GM10847 (cell line): ENCODE results near the gene SH3PXD2A.

Experiments
- POLR2A ChIP-seq: IDR thresholded peaks from 2 replicates; pipeline ENCODE4 v1.6.1; 2011; ENCODE audit not compliant: insufficient read length; ENCODE audit errors: extremely low read depth

Gene SH3PXD2A

DNA sequence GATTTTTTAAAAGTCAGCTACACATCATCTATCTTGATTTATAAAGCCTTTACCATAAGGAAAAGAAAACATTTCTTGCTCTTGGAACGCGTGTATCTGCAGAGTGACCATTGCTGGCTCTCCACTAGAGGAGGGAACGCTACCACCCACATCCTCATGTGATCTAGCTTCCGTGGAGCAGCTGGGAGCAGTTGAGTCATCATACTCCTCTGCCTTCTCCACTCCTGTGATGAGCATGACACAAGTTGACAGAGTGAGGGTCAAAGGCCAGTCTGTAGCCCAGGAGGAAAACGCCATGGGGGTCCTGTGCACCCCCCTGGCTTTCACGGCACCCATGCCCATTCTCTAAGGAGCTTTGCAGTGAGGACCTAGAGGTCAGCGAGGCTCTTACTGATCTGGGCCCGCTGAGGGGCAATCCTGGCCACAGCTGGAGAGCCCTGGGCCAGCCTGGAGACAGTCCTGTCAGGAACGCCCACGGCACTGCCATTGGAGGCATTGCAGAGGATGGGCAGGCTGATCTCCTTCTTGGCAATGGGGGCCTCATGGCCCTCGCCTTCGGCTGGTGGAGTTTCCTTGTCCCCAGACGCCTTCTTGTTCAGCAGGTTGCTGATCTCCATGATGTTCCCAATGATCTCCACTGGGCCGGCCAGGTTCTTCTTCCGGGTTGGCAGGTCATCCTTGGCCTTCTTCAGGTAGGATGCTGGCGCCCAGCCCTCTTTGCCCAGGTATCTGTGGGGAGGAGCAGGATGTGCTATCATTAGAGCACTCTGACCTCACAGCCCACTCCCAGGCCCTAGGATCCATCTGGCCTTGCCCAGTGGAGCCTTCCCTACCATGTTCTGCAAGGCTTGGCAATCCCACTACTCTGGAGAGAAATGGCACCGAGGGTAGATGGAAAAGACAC lies 242.7 kb downstream of the SH3PXD2A start:
- no peak for TF ChIP-seq POLR2A

- no peak for TF ChIP-seq POLR2A
Measured at GRCh38 chr10:103610921-103611511, 244.4 kb downstream of the SH3PXD2A start.

GRCh38 chr10:103610083-103610472 lies 245.3 kb downstream of the SH3PXD2A start:
- no peak for TF ChIP-seq POLR2A

- no peak for TF ChIP-seq POLR2A
Measured at GRCh38 chr10:103609231-103610082, 245.9 kb downstream of the SH3PXD2A start.

DNA sequence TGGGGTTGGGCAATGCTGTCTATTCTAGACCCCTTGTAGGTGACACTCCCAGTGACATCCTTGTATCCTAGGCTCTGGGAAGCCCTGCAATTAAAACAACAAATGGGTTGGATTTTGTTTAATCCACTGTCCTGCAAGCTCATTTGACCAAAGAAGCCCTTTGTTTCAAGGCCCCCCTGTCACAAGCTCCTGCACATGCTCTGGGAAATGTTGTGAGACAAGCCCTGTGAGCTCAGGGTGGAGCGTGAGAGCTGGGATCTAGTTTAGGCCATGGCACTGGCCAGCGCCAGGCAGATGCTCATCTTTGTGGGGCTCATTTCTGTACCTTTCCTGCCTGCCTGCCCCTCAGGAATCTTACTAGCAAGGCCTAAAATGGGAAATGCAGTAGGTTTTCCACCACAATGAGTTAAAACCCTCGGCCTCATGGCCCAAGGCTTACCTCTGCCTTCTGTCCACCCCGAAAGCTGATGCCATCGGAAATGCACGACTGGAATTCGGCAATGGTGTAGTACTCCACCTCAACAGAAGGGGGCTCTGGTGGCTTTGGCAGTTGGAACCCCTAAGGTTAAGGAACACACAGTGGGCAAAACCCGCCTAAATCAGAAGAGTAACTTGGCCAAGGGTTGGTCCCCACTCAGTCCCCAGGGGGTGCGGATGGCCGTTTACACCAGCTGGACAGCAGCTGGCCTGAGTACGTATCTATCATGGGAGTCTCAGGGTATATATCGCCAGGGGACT lies 249.8 kb downstream of the SH3PXD2A start:
- TF ChIP-seq POLR2A, result no peak

DNA sequence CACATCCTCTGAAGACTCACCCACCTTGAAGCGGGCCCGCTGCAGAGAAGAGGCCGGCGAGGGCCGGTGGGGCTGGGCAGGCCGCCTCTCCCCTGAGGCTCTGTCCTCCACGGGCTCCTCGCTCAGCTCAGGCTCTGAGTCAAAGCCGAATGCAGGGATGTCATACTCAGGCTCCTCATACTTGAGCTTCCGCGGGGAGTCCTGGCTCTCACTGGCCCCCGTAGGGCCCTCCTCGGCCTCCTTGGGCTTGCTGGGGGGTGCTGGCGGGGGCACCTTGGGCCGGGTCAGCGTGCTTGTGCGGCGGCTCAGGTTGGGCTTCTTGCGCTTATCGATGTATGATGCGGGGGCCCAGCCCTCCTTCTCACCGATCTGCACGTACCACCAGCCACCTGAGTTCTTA lies 252.0 kb downstream of the SH3PXD2A start:
- TF ChIP-seq POLR2A, result no peak

GRCh38 chr10:103602852-103603155 lies 252.6 kb downstream of the SH3PXD2A start:
- no peak for TF ChIP-seq POLR2A

DNA sequence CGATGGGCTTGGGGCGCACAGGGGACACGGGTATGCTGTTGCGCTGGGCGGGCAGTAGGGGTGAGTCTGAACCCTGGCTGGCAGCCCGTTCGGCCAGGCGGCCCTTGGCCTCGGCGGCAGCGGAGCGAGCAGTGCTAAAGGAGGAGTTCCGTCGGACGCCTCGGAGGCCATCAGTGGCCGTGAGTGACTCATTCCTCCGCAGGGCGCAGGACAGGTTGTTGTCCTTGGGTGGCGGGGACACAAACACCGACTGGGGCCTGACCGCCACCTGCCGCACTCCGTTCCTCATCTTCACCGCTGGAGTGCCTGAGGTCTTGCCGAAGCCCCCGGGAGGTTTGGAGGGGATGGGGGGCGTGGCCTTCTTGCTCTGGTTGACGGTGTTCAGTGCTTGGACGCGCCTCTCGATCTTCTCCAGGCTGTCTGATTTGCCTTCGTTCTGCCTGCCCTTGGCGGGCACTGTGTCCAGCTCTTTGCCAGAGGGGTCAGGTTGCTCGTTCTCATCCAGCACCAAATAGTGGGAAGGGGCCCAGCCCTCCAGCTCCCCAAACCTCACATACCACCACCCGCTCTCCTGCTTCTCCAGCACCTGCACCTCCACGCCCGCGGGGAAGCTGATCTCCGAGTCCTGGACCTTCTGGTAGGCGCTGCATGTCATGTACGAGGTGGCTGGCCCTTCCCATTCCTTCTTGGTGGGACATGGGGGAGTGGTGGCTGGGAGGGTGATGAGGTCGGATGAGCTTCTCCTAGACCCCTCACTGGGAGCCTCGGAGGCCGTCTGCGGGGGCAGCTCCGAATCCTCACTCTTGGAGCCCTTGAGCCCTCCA lies 253.1 kb downstream of the SH3PXD2A start:
- no peak for TF ChIP-seq POLR2A

DNA sequence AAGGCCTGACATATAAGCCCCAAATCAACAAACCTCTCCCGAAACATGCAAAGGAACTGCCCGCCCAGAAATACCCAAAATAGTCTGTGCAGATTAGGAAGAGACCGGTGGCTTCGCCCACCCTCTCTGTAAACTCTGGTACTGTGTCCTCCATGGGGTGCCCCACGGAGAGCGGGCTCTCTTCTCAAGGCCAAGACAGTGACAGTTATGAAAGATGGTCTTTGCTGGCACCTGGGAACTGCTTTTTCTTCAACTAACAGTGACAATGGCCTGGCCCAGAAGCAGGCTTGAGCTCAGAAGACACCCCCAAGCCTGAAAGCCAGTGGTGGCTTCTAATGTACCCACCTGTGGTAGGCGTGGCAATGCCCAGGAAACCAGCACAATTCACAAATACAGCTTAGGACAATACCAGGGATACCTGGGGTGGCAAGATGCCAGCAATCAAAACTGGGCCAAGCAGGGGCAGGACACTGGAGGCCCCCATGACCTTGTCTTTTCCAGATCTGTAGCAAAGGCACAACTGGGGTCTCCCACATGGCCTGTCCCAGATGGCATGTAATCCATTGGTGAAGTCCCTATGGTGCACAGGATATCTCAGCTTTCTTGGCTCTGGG lies 254.3 kb downstream of the SH3PXD2A start:
- TF ChIP-seq POLR2A, result no peak

DNA sequence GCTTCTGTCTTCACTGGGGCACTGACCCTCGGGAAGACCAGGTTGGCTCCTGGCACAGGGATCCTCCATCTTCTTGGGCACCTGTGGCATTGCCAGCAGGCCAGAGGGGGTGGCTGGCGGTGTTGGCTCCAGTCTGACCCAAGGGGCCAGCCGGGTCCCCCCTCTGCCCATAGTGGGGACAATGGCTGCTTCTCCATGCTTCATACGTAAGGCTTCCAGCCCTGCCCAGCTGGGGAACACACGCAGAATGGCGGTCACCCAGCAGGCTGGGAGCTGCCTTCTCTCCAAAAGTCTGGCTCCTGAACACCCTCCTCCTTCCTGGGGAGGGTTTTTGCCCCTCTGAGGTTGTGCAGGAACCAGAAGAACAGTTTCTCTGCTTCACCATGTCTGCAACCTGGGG lies 255.1 kb downstream of the SH3PXD2A start:
- no peak for TF ChIP-seq POLR2A

DNA sequence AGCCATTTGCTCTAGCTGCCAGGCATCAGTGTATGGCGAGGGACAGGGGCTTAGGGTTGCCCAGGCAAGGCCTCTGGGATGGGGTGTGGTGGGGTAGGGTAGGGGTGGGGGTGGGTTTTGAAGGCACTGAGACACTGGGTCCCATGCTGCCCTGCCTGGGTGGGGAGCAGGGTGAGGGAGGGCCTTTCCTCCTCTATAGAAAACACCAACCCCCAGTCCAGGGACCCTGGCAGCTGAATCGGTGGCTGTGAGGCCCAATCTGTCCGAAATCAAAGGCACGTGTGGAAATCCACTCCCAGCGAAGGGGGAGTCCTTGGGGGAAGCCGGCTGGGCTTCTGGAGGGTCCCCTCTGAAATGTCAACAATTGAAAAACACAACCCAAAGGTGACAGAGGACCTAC lies 255.5 kb downstream of the SH3PXD2A start:
- TF ChIP-seq POLR2A, result no peak

GRCh38 chr10:103599211-103599610 lies 256.2 kb downstream of the SH3PXD2A start:
- TF ChIP-seq POLR2A, result no peak

- no peak for TF ChIP-seq POLR2A
Measured at GRCh38 chr10:103598654-103599115, 256.7 kb downstream of the SH3PXD2A start.

DNA sequence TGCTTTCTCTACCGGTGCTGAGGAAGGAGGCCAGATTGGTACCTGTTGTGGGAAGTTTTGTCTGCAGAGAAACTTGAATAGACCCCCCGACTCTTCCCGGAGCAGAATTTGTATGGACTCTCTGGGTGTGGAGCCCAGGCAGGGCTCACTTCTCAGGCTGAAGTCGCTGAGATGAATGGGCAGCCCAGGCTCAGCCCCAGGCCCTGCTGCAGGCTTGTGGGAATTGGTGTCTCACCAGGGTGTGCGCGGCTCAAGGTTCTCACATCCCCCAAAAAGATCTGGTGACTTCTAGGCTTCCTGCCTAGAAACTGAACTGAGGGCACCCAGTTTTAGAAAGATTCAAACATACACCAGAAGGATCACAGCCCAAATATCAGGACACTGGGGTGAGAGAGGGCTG lies 258.4 kb downstream of the SH3PXD2A start:
- no peak for TF ChIP-seq POLR2A
